ENCODE results near the gene GLP1R.

The GLP1R gene

DNA sequence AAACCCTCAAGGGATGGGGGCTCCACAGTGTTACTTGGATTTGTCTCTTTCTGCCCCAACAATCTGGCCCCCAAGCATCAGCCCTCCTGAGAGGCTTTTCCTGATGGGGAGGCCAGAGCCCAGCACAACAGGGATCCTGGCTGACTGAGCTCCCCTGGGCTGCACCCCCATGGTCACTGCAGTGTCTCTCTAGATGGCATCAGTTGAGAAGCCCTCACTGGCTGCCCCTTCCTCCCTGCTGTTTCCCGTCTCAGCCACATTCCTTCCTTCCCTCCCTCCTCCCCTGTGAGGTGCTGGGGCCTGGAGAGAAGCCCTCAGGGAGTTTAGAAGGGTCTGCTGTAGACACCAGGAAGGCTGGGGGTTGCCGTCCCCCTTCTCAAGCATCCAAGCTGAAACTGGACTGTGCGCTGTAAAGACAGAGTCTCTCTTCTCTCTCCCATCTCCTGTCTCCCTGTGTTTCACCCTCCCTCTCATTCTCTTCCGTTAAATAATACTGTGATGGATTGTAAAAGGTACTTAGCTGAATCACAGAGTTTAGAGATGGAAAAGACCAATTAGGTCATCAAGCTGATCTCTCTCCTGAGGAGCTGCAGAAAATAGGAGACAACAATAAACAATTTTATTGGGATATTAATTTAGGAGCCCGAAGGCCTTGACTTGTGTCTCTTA is 36.7 kb downstream of the GLP1R start:
- DNase-seq (ENCODE audit: low read depth in 1 of 2, low spot score in 1 of 2): no peak

DNA sequence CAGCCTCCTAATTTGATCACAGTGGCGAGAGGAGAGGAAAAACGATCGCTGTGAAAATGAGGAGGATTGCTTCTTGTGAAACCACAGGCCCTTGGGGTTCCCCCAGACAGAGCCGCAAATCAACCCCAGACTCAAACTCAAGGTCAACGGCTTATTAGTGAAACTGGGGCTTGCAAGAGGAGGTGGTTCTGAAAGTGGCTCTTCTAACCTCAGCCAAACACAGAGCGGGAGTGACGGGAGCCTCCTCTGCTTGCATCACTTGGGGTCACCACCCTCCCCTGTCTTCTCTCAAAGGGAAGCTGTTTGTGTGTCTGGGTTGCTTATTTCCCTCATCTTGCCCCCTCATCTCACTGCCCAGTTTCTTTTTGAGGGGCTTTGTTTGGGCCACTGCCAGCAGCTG is 37.7 kb downstream of the GLP1R start:
- DNase-seq (ENCODE audit: low read depth in 1 of 2, low spot score in 1 of 2): no peak

DNA sequence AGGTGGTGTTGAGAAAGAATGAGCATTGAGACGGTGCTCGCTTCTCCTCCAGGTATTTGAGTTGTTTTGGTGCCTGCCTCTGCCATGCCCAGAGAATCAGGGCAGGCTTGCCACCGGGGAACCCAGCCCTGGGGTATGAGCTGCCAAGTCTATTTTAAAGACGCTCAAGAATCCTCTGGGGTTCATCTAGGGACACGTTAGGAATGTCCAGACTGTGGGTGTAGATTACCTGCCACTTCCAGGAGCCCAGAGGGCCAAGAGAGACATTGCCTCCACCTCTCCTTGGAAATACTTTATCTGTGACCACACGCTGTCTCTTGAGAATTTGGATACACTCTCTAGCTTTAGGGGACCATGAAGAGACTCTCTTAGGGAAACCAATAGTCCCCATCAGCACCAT is 38.1 kb downstream of the GLP1R start:
- no peak for DNase-seq (ENCODE audit: low read depth in 1 of 2, low spot score in 1 of 2)

DNA sequence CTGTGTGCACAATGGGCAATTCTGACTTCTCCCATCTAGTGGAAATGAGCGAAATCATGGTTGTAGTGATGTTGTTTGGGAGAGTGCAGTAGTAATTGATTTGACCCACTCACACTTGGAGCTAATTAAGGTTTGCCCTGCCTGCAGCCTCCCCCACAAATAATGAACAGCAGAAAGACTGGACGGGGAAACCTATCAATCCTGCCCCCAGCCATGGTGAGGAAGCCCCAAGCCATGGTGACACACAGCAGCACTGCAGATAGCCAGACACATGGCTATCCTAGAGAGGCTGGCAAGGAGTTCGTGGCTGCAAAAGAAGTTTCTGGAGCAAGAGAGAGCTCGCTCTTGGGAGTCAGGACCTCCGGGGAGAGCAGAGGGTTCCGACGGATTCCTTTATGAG is 38.6 kb downstream of the GLP1R start:
- no peak for DNase-seq (ENCODE audit: low read depth in 1 of 2, low spot score in 1 of 2)

DNA sequence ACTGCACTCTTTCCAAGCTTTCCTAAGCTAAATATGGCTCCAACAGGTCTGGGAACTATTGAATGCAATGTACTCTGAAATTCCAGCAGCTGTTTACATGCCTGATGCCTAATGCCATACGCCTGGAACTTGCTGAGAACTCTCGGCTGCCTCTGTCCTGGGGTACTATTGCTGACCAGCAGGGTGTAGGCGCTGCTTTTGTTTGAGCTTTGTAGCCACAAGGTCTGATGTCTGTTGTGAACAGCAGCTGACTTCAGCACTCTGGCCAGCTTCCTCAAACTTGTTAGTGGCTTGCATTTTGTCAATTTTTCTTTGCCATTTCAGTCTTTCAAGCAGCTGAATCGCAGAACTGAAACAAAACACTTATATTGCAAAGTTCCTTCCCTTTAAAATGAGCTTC is 39.8 kb downstream of the GLP1R start:
- no peak for DNase-seq (ENCODE audit: low read depth in 1 of 2, low spot score in 1 of 2)

DNA sequence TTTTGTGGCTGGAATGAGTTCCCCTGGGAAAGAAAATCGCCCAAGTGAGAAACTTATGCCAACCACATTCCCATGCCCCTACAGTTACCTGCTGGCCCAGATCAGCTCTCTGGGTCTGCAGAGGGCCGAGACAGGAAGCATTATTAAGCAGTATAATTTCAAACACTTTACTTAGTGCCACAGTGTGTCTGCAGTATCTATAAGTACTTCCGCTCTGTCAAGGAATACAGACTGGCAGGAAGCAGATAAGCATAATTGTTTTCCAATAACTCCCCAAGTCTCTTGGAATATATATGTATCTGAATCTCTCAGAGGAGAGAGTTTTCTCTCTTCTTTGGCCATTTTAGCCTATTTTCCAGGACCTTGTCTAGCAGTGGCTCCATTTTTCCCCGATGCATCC is 41.5 kb downstream of the GLP1R start:
- DNase-seq (ENCODE audit: low read depth in 1 of 2, low spot score in 1 of 2): no peak

DNA sequence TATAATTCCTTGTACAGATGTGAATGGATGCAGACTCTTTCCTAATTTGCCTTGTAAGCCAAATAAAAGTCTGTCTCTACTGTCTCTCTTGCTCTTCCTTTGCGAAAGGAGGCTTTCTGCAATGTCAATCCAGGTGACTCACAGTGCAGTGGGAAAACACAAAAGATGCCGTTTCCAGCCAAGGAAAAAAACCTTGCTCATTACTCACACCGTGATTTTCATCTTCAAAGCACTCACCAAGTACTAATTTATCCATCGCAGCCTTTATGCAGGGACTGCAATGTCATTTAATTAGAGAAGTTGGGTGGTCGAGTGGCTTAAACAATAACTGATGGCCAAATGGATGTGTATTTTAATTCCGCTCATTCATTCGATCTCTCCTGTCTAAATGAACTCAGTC is 42.6 kb downstream of the GLP1R start:
- DNase-seq (ENCODE audit: low read depth in 1 of 2, low spot score in 1 of 2): no peak

DNA sequence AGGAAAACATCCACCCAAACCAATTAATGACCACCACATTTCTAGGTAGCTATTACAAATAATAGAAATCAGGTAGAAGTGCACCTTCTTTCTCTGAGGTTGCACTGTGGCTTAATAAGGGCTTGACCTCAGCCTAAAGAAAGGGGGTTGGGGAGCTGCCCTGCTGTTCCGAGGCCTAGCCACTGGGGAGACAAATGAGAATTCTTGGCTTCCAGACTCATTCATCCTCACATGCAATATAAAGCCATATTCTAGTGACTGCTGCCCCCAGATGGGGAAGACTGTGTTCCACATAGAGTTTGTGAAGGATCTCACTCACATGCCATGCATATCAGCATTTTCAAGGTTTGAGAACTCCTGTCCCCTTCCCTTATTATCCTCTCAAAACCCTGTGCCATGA is 43.5 kb downstream of the GLP1R start:
- DNase-seq (ENCODE audit: low read depth in 1 of 2, low spot score in 1 of 2): no peak

DNA sequence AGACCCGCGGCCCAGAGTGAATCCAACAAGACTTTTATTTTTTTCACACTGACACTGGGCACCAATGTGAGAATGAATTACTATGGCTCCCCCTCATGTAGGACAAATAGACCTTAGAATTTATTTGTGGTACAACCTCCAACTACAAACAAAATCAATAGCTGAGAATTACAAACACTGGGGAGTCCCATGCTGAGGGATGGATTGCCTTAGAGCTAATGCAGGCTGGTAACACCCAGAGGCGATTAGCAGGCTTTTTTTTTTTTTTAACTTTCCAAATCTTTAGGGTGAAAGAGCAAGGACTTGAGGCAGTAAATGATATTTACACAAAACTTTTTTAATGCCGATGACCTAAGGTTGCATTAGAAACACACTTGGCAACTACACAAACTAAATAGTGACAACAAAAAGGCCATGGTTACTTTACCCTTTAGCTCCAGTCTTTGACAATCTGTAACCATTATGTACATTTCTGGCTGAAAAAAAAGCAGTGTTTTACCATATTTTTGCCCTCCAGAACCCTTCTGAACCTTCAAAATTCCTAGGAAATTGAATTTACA is 44.6 kb downstream of the GLP1R start:
- no peak for DNase-seq (ENCODE audit: low read depth in 1 of 2, low spot score in 1 of 2)

DNA sequence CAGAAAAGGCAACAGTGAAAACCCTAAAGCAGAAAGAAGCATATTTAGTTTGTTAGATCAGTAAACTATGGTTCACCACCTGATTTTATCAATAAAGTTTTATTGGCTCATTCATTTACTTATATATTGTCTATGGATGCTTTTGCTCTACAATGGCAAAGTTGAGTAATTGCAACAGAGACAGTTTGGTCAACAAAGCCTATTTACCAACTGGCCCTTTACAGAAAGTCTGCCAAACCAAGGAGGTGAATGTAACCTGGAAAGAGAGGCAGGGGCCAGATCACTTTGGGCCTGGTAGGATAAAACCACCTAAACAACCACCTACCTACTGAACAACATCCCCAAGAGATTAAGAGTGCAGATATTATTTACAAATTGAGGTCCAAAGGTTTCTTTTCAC is 47.0 kb downstream of the GLP1R start:
- no peak for DNase-seq (ENCODE audit: low read depth in 1 of 2, low spot score in 1 of 2)

DNA sequence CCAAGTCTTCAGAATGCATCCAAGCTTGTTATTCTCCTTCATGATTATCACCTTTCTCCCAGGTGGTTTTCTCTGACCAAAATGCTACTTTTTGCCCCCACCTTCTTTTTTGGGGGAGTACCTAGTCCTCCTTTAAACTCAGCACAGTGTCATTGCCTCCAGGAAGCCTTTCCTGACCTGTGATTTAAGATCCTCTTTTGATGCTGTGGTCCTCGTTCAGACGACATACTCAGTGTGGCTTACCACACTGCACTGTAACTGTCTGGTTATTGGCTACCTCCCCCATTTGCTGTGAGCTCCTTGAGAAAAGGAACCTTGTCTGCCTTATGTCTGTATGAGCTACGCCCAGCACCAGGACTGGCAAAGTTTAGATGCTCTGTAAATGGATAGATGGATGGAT is 51.8 kb downstream of the GLP1R start:
- DNase-seq (ENCODE audit: low read depth in 1 of 2, low spot score in 1 of 2): no peak

DNA sequence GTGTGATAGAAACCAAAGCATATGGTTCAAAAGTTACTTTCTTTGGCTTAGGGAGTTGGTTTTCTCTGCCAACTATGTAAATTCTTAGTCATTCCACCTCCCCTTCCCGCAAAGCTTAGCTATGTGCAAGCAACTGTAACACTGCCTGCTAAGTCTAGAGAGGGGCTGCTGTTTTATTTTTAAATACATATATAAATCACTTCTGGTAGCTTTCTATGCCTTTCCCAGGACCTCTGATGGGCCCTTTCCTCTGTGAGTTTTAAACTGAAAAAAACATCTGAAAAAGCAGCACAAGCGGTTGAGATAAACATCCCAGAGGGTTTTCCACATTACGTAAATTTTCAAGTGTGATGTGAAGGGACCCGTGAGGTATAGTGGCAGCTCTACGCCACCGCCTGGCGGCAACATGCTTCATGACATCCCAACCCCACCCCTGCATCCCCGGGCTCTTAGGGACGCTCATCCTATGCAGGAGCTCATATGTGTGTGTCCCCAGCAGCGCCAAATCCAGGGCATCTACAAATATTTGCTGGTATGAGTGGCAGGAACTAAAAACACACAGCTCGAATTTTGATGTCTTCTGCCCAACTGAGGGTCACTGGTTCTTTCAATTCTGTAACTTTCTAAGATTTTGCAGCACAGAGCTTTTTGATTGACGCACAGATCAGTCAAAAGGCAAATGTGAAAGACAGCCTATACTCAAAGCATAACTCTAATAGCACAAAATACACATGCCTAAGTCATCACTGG is 53.7 kb downstream of the GLP1R start:
- no peak for DNase-seq (ENCODE audit: low read depth in 1 of 2, low spot score in 1 of 2)

DNA sequence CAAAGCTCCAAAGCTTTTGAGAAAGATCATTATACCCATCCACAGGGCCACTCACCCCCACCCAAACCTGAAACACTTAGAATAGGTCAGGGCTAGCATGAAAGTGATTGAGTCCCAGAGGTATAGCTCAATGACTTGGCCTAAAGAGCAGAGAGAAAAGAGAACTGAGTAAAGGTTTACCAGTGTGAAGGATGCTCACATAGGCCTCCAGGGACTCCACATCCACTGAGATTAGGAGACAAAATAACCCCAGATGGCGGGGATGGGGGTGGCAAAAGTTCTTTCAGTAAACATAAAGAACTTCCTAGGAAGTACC is 54.2 kb downstream of the GLP1R start:
- DNase-seq (ENCODE audit: low read depth in 1 of 2, low spot score in 1 of 2): no peak

DNA sequence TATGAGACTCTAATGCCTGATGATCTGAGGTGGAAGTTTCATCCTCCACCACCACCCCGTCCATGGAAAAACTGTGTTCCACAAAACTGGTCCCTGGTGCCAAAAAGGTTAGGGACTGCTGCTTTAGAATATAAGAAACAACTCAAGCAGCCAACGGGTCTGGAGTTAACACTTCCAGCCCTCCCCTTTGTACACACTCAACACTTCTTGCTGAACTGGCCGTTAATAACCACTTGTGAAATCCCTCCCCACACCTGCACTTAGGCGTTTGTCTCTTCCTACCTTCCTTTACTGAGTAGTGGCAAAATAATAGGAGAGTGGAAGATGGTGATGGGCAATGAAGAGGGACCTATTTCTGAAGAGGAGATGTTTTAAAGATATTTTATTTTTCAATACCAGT is 55.9 kb downstream of the GLP1R start:
- DNase-seq (ENCODE audit: low read depth in 1 of 2, low spot score in 1 of 2): no peak

DNA sequence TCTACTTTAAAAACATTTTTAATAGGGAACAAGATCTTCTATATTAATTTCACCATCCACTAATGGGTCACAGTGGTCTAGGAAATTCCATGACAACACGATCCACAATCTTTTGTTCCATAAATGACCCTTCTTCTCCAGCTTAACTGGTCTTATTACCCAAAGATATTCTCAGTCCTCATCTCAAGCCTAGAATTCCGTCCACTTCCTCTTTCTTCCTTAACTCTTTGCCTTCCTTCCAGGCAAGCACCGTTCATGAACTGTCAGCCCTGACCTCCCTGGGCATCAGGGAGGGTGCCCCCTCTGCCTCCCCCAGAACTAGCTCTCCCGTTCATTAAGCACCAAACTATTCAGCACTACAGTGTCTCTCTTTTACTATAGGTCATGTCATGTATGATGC is 58.5 kb downstream of the GLP1R start:
- no peak for DNase-seq (ENCODE audit: low read depth in 1 of 2, low spot score in 1 of 2)

DNA sequence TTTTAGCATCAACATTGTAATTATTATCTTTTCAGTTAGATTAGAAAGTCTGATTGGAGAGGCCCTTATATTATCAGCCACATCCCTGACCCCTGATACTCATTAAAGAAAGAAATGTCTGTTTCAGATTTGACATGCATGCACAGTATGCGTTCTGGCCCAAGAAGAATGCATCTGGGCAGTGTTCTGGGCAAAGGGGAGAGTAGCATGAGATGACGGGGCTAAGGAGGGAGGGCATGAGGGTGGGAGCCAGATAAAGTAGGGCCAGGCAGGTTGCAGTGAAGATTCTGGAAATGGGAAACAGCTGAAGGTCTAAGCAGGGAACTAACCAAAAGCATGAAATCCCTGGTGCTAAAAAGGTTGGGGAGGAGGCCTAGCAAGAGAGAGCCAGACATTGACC is 59.1 kb downstream of the GLP1R start:
- no peak for DNase-seq (ENCODE audit: low read depth in 1 of 2, low spot score in 1 of 2)

DNA sequence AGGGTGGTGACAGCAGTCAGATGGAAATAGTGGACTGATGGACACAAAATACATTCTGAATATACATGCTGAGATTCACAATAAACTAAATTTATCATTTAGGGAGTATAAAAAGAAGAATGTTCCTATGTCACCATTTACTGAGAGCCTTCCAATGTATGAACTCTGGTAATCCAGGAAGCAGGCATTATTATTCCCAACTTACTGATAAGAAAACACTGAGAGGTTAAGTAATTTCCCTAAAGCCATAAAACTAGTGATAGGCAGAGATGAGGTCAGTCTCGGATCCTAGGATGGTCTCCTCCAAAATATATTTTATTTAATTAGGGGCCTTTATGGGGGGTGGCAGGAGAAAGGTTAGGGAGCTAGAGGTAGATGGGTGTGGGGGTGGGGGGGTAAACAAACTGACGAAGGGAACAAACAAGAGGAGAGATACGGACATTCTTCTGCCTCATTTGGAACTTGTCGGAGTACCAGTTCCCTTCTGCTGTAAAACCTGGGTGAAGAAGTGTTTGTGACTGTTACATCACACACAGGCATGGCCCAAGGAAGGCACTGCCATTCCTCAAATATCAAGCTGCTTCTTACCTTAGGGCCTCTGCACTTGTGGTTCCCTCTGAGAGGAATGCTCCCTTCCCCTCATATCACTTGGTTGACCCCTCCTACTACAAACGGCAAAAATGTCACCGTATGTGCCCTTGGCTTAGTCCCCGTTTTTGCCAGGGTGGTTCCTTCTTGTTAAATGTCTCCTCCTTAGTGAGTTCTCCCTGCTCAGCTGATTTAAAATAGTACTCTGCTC is 59.7 kb downstream of the GLP1R start:
- DNase-seq (ENCODE audit: low read depth in 1 of 2, low spot score in 1 of 2): no peak

DNA sequence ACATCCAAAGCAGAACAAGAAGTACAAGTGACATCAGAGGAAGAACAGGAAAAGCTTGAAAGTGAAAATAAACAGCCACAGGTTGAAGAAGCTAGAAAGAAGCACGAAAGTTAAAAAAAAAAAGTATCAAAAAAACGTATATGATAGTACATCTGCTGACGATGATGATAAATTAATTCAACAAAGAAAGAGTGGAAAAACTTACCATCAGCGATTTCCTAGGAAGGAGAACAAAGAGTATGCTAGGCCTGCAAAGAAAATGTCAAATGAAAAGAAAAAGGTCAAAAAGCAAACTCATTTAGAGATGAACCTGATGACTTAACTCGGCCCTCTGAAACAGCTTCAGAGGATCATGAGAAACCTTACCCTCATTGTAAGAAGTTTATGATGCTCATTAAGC is 62.7 kb downstream of the GLP1R start:
- no peak for DNase-seq (ENCODE audit: low read depth in 1 of 2, low spot score in 1 of 2)

DNA sequence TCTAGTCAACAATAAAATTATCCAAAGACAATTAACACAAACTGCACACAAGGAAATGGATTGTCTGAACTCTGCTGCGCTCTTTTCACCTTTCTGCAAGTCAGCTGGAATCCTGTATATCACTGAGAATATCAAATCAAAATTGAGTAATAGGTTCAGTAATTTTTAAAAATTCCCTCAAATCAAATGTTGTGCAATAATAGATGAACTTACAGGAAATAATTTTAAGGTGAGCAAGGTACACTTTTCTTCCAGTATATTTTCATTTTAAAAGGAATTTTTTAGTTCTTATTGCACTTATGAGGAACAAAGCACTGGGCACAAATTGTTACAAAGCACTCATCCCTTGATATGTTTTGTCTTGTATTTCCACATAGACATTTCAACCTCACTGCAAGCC is 65.2 kb downstream of the GLP1R start:
- DNase-seq (ENCODE audit: low read depth in 1 of 2, low spot score in 1 of 2): no peak

DNA sequence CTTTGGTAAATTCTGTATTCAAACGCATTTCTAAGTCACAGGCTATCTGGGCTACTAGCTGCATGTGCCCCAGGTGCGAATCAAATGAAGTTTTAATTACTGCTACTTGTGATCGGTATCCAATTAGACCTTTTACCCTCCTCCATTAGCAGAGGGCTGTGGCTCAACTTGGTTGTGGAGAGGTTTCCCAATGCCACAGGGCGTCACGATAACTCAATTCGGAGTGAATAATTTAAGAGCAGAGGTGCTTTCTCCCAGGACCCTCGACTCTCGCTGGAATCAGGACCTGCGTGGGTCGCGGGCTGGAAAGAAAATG is 65.8 kb downstream of the GLP1R start:
- DNase-seq (ENCODE audit: low read depth in 1 of 2, low spot score in 1 of 2): no peak

DNA sequence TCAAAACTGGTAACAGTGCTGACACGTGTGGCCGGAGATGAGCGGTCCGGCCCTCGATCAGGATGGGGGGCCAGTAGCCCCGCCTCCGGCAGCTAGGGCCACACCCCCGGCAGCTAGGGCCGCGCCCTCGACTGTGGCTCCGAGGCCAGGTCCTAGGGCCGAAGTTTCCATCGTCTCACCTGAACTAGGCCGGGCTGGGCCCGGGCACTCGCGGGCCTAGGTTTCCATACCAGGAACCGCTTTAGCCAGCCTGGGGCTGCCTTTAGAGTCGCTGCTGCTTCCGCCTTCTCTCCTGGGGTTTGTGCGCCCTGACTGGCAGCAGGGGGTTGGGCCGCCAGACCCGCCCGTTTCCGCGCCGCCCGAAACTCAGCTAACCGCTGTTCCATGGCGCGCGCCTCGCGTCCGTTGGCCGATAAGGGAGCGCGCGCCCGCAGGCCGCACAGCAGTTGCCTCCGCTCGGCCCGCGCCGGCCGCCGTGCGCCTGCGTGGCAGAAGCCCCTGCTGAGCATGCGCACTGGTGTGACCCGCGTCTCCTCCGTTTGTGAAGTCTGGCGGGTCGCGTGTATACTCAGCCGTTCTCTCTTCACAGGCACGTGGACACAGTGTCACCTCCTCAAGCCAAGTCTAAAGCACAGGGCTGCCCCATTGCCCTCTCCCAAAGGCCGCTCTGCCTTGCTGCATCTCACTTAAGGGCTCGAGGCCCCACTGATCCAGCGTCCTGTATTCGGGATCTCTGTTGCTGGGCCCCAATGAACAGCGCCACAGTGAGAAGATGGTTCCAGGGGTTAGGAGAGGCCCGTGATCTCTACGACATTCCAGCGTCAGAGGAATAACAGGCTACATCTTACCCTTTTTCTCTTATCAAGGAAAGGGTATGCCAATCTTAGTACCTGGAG is 66.4 kb downstream of the GLP1R start, which contains the start of gene SAYSD1:
TSS of gene SAYSD1 (minus strand) at position 483 of the 896 bp plus-strand sequence. CDS start at position 386, 97 bp downstream.
- peak; percentile 83 to 88 for DNase-seq (ENCODE audit: low read depth in 1 of 2, low spot score in 1 of 2)

All from activated T-helper 1 cell treated with anti-CD3 and anti-CD28 coated beads, Interleukin-2, amount 50 U/mL, for 16 hours (primary cell).